HG03378 (cell line): ENCODE data around the gene IL12B.
"Not testable (repeated sequence)": the region's sequence is repeated elsewhere in the genome, so short reads cannot be mapped to it uniquely, and the experiment has no call there.

Experiments used
- ATAC-seq: cut with Tn5 transposase; IDR thresholded peaks from one replicate; pipeline ENCODE4 v1.9.1; 2021; ENCODE audit warnings: mild to moderate bottlenecking, moderate library complexity; ENCODE audit not compliant: unreplicated experiment

IL12B gene

DNA sequence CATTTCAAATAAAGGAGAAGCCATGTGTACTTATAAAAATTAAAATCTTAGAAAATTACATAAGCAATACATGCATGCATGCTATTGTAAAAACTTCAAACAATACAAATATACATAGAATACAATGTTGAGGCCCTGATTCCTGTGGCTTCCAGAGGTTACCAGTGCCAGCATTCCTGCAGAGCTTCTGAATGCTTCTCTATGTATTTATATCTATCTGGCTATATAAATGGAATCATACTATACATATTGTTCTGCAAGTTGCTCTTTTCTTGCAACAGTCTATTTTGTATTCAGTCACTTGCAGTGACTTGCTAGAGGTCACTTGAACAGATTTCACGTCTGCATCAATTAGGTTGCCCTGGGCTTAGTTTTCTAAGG lies 3.2 kb upstream of the IL12B start:
- ATAC-seq, result no peak

DNA sequence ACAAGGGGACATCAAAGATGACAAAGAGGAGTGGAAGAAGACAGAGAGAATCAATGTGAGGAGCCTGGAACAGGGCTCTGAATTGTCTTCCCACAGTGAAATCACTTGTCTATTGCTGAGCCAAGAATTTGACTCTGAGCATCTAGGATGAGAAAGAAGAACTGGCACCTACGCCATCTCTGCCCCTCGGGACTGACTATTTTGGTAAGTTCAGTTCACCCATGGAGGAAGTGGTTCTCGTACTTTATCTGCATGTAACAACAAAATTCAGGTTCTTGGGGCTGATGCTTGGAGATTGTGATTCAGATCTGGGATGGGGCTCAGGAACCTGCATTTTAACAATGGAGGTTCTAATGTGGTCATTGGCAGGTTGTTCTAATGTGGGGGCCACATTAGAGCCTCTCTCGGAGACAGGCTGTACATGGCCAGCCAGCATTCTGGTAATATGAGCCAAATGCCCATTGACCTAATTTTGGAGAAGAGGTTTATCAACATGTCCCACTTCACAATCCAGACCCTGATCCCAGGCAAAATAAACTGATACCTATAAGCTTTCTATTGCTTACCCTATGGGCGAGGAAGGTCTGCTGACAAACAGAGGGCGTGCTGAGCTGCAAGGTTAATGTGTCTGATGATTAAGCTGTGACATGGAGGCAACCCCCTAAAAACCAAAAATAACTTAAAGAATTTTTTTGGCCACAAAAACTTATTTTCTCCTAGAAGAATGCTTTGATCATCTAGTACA lies 2.7 kb upstream of the IL12B start:
- ATAC-seq, result no peak

DNA sequence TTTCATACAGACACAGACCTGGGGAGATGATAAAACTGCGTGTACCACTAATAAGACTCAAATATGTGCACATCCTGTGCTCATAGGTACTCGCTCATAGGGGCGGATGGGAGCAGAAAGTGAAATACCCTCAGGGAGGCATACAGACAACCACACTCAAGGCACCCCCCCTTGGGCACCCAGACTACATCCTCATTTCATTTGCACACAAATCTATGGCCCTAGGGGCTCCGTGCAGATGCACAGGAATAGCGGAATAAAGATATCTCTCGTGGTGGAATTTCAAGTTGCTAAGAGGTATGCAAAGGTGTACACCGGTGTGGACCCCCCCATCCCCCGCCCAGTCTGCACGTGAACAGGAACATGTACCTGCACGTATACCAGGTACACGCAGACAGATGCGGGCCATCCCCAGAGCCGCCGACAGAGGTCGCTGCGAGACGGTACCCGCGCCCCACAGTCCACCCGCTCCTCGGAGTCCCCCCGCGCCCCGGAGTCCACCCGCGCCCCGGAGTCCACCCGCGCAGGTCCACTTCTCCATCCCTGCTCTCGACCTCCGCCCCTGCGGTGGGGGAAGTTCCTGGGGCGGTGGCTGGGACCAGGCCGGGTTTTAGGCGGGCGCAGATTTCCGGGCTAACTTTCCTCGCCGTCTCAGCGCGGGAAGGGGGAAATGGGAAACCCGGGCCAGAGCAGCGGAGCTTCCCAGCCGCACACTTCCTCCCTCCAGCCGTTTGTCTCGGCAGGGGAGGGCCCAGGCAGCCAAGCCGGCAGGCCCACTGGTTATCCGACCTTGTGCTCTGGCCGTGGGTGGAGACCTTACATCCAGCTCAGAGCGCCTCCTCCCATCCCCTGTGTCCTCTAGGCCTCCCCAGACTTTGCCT lies 1.0 kb upstream of the IL12B start:
- ATAC-seq, result peak; percentile 44

GRCh38 chr5:159324986-159325385 lies 5.3 kb downstream of the IL12B start:
- no peak for ATAC-seq

- no peak for ATAC-seq
Observed at GRCh38 chr5:159324102-159324755, 6.1 kb downstream of the IL12B start.

GRCh38 chr5:159322180-159322579 lies 8.1 kb downstream of the IL12B start:
- no peak for ATAC-seq

DNA sequence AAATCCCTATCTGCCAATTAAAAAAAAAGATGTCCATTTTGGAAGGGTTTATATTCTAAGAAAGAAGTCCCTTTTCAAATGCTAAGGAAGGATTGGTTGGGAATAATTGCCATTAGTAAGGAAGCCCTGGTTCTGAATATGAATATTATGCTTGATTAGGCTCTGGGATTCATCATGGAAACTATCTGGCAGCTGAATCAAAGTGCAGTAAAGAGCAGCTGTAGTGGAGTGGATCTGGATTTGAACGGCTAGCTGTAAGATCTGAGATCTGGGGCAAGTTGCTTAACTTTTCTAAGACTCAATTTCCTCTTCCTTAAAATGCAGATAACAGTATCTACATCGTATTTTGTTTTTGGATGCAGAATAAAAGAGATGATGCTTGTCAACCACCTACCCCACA lies 10.5 kb downstream of the IL12B start:
- ATAC-seq, result no peak

DNA sequence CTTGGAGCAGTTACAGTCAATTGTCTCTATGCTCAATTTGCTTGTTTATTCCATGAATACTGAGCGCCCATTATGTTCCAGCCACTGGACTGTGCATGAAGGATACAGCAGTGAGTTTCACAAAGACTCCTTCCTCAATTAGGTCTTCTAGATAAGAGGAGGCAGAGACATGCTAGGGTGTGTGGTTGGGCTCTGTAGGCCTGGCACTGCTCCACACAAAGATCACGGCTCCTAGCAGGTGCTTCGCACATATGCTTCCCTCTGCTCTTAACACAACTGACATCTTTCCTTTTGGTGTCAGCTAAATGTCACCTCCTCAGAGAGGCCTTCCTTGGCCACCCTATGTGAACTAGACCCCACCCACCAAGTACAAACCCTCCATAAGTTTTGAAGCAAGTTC lies 10.9 kb downstream of the IL12B start:
- no peak for ATAC-seq

DNA sequence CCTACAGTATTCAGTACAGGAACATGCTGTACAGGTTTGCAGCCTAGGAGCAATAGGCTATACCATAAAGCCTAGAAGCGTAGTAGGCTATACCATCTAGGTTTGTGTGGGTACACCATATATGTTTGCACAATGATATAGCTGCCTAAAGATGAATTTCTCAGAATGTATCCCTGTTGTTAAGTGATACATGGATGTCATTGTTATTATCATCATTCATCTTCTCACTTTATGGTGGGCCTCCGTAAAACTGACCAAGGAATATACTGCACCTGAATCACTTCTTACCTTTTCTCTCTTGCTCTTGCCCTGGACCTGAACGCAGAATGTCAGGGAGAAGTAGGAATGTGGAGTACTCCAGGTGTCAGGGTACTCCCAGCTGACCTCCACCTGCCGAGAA lies 11.8 kb downstream of the IL12B start:
- no peak for ATAC-seq

- no peak for ATAC-seq
Observed at GRCh38 chr5:159317849-159318248, 12.4 kb downstream of the IL12B start.

GRCh38 chr5:159316519-159317383 lies 13.5 kb downstream of the IL12B start:
- ATAC-seq, result no peak

GRCh38 chr5:159313197-159313596 lies 17.1 kb downstream of the IL12B start:
- ATAC-seq, result no peak

DNA sequence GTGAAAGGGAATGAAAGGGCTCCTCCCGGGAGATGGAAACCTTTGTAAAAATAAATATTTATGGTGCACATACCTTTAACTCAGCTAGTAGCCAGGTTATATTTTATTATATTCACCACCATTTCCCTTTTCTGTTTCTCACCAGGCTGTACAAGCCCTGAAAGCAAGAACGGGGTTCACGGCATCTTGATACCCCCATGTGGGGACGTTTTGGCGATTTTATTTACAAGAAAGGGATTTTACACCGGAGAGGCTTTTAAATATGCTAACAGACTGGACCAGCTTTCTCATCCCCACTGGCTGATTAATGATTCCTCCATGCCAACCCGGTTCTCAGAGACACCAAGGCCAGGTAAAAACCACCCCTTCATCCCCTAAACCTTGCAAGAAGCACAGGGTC lies 19.2 kb downstream of the IL12B start:
- no peak for ATAC-seq

DNA sequence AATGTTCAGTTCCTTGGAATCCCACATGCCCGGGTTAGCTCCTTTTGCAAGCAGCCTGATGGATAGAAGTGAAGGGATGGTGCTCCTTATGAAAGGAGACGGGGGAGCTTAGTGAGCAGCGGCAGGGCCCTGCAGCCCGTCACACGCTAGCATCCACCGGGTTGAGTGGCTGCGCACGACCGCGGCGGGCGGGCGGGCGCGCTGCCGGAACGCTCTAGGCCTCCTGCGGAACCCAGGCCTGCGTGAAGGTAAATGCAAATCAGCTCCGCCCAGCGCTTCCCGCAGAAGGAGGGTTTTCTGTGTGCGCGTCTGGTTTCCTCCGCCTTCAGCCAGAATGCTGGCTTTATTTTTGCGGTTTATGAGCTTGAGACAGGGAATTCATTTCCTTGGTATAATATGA lies 19.8 kb downstream of the IL12B start:
- ATAC-seq, result no peak

DNA sequence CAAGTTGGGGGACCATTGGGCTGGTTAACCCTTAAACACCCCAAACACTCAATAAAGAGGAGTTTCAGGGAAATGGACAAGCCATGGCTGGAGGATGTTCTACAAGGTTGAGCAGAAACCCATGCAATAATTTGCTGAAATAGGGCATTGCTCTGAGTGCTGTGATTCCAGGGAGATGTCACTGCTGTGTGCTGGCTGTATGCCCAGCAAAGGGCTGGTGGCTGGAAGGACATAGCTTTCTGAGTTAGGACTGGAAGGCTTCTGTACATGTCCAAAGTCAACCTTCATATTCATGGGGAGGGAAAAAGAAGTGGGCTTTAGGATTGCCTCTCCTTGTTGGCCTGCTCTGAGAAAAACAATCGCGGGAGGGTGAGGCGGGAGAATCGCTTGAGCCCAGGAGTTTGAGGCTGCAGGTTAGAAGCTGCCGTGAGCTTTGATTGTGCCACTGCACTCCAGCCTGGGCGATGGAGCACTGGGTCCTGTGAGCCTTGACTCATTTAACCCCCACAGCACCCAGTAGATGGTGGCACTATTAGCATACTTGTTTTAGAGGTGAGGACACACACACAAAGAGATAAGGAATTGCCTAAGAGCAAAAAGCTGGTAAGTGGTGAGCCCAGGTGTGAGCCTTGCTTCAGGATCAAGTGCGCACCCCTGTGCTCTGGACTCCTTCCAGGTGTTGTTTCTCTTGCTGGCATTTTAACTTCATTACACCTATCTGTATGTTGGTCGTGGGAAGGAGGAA lies 20.4 kb downstream of the IL12B start:
- no peak for ATAC-seq

DNA sequence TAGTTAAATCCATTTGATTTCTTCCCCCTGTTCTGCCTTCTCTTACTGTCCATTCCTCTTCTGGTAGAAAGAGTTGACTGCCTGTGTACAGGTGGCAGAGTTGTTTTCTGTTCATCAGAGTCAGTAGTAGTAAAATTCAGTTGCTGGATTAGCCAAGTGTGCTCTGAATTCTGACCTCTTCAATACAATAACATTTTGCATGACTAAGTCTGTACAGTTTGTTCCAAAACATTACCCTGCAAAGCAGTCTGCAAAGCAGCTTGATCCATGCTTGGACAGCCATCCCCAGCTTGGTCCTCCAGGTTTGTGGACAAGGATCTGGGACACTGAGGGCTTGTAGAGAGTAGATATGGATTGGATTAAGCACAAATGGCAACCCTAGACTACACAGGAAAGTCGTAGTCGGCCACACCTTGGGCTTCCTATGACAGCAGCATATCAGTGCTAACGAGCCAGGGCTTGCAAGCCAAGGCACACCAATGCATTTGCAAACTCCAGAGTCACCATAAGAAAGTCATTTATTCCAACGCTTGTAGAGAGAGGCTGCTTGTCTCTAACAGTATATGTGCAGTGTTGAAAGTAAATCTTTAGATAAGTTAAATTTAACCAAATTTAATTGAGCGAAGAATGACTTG lies 25.2 kb downstream of the IL12B start:
- ATAC-seq, result no peak

DNA sequence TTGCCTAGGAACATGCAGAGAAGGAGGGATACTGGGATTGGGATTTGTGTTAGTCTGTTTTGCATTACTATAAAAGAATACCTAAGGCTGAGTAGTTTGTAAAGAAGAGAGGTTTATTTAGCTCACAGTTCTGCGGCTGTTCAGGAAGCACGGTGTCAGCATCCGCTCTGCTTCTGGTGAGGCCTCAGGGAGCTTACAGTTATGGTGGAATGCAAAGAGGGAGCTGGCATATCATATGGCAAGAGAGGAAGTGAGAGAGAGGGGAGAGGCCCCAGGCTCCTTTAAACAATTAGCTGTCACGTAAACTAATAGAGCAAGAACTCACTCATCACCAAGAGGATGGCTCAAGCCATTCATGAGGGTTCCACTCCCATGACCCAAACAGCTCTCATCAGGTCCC lies 27.0 kb downstream of the IL12B start:
- no peak for ATAC-seq

DNA sequence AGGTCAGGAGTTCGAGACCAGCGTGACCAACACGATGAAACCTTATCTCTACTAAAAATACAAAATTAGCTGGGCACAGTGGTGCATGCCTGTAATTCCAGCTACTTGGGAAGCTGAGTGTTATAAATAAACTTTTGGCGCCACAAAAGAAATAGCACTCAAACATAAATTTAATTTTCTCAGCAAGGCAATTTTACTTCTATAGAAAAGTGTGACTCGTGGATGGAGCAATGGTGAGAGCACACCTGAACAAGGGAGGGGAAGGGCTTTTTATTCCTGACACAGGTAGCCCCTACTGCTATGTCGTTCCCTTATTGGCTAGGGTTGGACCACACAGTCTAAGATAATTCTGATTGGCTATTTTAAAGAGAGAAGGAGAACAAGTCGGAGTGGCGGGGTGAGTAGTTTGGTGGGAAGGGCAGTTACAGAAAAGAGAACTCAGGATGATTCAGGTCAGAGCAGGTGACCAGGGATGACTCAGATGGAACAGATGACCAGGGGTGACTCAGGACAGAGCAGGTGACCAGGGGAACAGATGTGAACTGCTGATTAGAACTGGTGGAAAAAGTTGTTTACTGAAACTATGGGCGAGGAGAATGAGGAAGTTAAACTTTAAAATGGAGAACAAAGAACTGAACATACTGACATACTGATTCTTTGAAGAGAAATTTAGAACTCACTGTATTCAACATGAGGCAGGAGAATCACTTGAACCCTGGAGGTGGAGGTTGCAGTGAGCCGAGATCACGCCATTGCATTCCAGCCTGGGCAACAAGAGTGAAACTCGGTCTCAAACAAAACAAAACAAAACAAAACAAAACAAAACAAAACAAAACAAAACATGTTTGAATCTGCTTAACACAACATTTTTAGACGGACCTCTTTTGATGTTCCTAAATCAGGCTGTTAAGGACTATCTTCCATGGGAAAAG lies 28.1 kb downstream of the IL12B start:
- not testable (repeated sequence) for ATAC-seq

DNA sequence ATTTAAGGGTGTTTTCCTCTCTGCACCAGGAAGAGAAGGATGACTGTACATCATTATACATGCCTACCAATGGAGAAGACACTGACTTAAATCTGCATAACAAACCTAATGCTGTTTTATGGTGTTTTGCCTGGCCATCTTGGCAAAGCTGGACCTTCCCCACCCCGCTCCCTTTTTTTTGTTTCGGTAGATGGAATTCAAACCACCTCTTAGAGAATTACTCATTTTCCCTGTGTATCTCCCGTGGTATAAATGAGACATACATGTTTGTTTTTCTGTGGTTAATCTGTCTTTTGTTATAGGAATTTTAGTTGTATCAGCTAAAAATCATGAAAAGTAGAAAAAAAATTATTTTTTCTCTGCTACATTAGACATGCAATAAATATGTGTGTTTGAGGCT lies 28.8 kb downstream of the IL12B start:
- ATAC-seq, result no peak
